Measurements from ENCODE around the gene AHSG.
A peak's percentile ranks its signal among the peaks of the same experiment; 100 is the strongest.

Gene AHSG

GRCh38 chr3:186600896-186601295 lies 12.0 kb upstream of the AHSG start:
- no peak for TF ChIP-seq GATA1 (IDR thresholded peaks at IDR 0.05; ENCODE audit: low read depth, low read length)
- TF ChIP-seq POLR2A (IDR thresholded peaks at IDR 0.05; ENCODE audit: low read length), result no peak
- no peak for DNase-seq

- DNase-seq, result no peak
- no peak for TF ChIP-seq GATA1 (IDR thresholded peaks at IDR 0.05; ENCODE audit: low read depth, low read length)
- TF ChIP-seq POLR2A (IDR thresholded peaks at IDR 0.05; ENCODE audit: low read length), result no peak
Observed at GRCh38 chr3:186603159-186603558, 9.7 kb upstream of the AHSG start.

GRCh38 chr3:186605078-186605477 lies 7.8 kb upstream of the AHSG start:
- no peak for DNase-seq
- TF ChIP-seq POLR2A (IDR thresholded peaks at IDR 0.05; ENCODE audit: low read length) (no peak), GATA1 (IDR thresholded peaks at IDR 0.05; ENCODE audit: low read depth, low read length) (no peak)

GRCh38 chr3:186605561-186606545 lies 7.0 kb upstream of the AHSG start:
- TF ChIP-seq POLR2A (IDR thresholded peaks at IDR 0.05; ENCODE audit: low read length) (no peak), GATA1 (IDR thresholded peaks at IDR 0.05; ENCODE audit: low read depth, low read length) (no peak)
- DNase-seq, result no peak

- no peak for DNase-seq
- TF ChIP-seq POLR2A (IDR thresholded peaks at IDR 0.05; ENCODE audit: low read length), result no peak
Observed at GRCh38 chr3:186608624-186609215, 4.1 kb upstream of the AHSG start.

- DNase-seq, result peak; percentile 21 to 24
Observed at GRCh38 chr3:186609247-186609868, 3.5 kb upstream of the AHSG start.

GRCh38 chr3:186612065-186612464 lies 795 bp upstream of the AHSG start:
- no peak for TF ChIP-seq GATA1 (IDR thresholded peaks at IDR 0.05; ENCODE audit: low read depth, low read length)
- TF ChIP-seq POLR2A (IDR thresholded peaks at IDR 0.05; ENCODE audit: low read length), result no peak
- no peak for DNase-seq

More at GRCh38 chr3:186609247-186609868, 3.5 kb upstream of the AHSG start:
- TF ChIP-seq POLR2A (IDR thresholded peaks at IDR 0.05; ENCODE audit: low read length) (no peak), GATA1 (IDR thresholded peaks at IDR 0.05; ENCODE audit: low read depth, low read length) (no peak)

- TF ChIP-seq POLR2A (IDR thresholded peaks at IDR 0.05; ENCODE audit: low read length), result no peak
- no peak for TF ChIP-seq GATA1 (IDR thresholded peaks at IDR 0.05; ENCODE audit: low read depth, low read length)
- no peak for DNase-seq
Observed at GRCh38 chr3:186613637-186614265, 891 bp downstream of the AHSG start.

GRCh38 chr3:186614266-186614596 lies 1.4 kb downstream of the AHSG start:
- TF ChIP-seq POLR2A (IDR thresholded peaks at IDR 0.05; ENCODE audit: low read length), result no peak
- no peak for TF ChIP-seq GATA1 (IDR thresholded peaks at IDR 0.05; ENCODE audit: low read depth, low read length)
- no peak for DNase-seq

GRCh38 chr3:186614597-186615483 lies 2.0 kb downstream of the AHSG start:
- peak; percentile 64 to 82 for DNase-seq
- TF ChIP-seq GATA1 (IDR thresholded peaks at IDR 0.05; ENCODE audit: low read depth, low read length) (no peak), POLR2A (IDR thresholded peaks at IDR 0.05; ENCODE audit: low read length) (no peak)

- TF ChIP-seq POLR2A (IDR thresholded peaks at IDR 0.05; ENCODE audit: low read length), result no peak
- TF ChIP-seq GATA1 (IDR thresholded peaks at IDR 0.05; ENCODE audit: low read depth, low read length), result no peak
- DNase-seq, result no peak
Observed at GRCh38 chr3:186616299-186616617, 3.4 kb downstream of the AHSG start.

GRCh38 chr3:186617036-186617946 lies 4.4 kb downstream of the AHSG start:
- TF ChIP-seq POLR2A (IDR thresholded peaks at IDR 0.05; ENCODE audit: low read length) (no peak), GATA1 (IDR thresholded peaks at IDR 0.05; ENCODE audit: low read depth, low read length) (no peak)
- DNase-seq, result peak; percentile 86 to 90
